ENCODE measurements around the gene RNF123.
"Not testable (repeated sequence)": the region's sequence is repeated elsewhere in the genome, so short reads cannot be mapped to it uniquely, and the experiment has no call there.

The RNF123 gene

DNA sequence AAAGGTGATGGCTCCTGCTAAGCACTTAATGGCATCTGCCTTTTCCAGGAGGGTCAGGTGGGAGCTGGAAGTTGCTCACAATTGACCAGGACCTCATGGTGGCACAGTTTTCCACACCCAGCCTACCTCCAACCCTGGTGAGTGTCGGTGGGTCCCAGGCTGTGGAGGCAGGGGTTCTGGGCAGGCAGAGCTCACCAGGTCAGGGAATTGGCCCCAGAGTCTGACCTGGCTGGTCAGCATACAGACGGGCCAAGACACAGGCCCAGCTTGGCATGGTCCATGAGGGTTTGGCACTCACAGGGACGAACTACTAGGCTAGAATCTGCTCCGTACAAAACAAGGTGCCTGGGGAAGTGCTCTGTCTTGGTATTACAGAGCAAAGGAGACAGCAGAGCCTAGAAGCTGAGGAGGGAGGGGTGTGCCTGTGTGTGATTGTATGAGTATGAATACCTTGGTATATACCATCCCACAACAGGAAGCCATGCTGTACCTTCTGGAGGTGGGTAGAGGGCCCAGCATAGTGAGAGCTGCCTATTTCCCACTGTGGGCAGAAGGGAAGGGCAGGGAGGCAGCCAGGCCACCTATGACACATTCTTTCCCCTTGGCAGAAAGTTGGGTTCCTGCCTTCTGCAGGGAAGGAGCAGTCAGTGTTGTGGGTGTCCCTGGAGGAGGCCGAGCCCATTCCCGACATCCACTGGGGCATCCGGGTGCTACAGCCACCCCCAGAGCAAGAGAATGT is 8.7 kb upstream of the RNF123 start:
- no peak overlapping the region for H3K4me3 ChIP-seq (ENCODE audit: low read depth, low read length)
- TF ChIP-seq, protein P1, sequence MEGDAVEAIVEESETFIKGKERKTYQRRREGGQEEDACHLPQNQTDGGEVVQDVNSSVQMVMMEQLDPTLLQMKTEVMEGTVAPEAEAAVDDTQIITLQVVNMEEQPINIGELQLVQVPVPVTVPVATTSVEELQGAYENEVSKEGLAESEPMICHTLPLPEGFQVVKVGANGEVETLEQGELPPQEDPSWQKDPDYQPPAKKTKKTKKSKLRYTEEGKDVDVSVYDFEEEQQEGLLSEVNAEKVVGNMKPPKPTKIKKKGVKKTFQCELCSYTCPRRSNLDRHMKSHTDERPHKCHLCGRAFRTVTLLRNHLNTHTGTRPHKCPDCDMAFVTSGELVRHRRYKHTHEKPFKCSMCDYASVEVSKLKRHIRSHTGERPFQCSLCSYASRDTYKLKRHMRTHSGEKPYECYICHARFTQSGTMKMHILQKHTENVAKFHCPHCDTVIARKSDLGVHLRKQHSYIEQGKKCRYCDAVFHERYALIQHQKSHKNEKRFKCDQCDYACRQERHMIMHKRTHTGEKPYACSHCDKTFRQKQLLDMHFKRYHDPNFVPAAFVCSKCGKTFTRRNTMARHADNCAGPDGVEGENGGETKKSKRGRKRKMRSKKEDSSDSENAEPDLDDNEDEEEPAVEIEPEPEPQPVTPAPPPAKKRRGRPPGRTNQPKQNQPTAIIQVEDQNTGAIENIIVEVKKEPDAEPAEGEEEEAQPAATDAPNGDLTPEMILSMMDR (conservative IDR thresholded peaks at IDR 0.05; ENCODE audit: low read depth, low read length) = no peak
- DNase-seq (ENCODE audit: low read depth) = no peak

DNA sequence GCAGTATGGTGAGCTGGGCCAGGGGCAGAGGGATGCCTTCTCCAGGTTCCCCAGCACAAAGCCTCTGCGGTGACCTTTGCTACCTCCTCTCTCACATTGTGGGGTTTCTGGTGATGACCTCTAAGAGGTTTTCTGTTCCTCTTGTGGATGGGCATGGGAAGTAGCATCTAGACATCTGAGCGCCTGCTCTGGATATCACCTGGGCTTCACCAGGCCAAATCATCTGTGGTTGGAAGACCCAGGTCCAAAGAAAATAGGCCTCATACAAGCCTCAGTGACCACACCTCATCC is 8.2 kb upstream of the RNF123 start:
- DNase-seq (ENCODE audit: low read depth) = no peak
- TF ChIP-seq, protein P1 (conservative IDR thresholded peaks at IDR 0.05; ENCODE audit: low read depth, low read length) = no peak
- no peak overlapping the region for H3K4me3 ChIP-seq (ENCODE audit: low read depth, low read length)

DNA sequence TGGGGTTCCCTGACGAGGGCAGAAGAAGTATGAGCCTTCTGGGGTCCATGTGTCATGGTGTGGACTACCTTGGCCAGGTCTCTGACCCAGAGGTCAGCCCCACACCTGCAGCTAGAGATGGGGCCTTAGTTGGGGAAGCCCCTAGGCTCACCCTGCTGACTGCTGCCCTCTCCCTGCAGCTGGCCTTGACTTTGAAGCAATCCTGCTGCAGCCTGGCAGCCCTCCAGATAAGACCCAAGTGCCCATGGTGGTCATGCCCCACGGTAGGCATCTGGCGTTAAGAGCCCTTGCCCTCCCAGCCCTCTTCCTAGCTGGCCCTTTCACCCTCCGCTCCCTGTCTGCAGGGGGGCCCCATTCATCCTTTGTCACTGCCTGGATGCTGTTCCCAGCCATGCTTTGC is 7.8 kb upstream of the RNF123 start:
- H3K4me3 ChIP-seq (ENCODE audit: low read depth, low read length) = no peak overlapping the region
- TF ChIP-seq, protein P1 (conservative IDR thresholded peaks at IDR 0.05; ENCODE audit: low read depth, low read length) = no peak
- DNase-seq (ENCODE audit: low read depth) = no peak

DNA sequence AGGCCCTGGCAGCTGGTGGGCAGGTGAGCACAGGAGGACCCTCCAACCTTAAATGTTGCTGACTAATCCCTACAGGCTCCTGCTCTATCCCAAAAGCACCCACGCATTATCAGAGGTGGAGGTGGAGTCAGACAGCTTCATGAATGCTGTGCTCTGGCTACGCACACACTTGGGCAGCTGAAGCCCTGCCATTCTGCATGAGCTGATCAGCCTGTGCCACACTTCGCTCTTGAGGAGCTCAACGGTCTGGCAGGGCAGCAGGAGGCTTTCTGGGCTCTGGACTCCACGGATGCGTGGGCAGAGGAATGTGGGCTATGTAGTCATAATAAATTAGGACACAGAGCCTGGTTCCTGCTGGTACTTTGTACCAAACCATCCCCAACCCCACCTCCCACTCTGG is 6.2 kb upstream of the RNF123 start:
- TF ChIP-seq, protein P1 (conservative IDR thresholded peaks at IDR 0.05; ENCODE audit: low read depth, low read length) = no peak
- peak; percentile 30 for DNase-seq (ENCODE audit: low read depth)
- no peak overlapping the region for H3K4me3 ChIP-seq (ENCODE audit: low read depth, low read length)

DNA sequence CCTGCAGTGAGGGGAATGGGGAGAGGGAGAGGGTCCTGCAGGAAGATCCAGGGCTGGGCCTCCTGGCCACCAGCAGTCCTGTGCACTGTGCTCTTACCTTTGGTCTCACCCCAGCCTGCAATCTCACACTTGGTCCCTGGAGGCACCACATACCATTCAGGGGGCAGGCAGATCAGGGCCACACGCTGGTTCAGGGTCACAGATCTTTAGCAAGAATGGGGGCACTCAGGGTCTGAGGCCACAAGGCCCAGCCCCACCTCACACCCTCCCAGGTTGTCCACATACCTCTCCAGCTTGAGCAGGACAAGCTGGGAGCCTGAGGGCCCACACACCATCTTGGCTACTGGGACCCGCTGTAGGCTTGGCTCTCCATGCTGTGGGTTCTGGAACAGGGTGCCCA is 4.9 kb upstream of the RNF123 start:
- H3K4me3 ChIP-seq (ENCODE audit: low read depth, low read length); DNase-seq (ENCODE audit: low read depth): not testable (repeated sequence)

DNA sequence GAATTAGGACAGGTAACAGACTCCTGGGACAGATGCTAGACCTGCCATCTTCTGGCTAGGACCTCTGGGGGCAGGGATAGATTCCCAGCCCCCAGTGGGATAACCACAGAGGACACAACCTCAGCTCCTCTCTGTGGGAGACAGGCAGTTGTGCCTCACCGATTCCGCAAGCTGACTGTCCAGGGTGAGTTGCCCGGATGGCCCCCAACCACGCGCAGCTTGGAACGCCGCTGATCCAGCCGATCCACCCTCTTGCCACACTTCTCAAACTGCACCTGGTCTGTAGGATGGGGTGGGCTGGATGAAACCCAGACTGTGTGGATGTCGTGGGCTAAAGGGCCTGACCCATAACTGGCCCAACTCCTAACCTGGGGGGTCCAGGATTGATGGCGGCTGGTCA is 4.3 kb upstream of the RNF123 start:
- not testable (repeated sequence) for DNase-seq (ENCODE audit: low read depth); H3K4me3 ChIP-seq (ENCODE audit: low read depth, low read length)

DNA sequence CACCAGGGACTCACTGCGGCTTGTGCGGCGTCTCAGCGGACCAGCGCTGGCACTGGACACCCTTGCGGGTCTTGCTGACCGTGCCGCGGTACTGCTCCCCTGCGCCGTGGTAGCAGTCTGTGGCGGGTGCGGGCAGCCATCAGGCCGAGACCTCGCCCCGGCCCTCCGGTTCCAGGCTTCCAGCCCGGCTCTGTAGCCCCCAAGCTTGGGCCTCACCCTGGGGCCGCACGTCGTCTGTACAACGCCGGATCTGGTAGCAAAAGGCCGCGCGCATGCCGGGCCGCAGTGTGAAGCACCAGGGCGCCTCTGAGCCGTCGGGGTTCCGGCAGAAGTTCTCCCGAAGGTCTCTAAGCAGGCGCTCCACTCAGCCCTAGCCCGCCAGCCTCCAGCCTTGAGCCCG is 3.5 kb upstream of the RNF123 start:
- not testable (repeated sequence) for H3K4me3 ChIP-seq (ENCODE audit: low read depth, low read length); DNase-seq (ENCODE audit: low read depth)

DNA sequence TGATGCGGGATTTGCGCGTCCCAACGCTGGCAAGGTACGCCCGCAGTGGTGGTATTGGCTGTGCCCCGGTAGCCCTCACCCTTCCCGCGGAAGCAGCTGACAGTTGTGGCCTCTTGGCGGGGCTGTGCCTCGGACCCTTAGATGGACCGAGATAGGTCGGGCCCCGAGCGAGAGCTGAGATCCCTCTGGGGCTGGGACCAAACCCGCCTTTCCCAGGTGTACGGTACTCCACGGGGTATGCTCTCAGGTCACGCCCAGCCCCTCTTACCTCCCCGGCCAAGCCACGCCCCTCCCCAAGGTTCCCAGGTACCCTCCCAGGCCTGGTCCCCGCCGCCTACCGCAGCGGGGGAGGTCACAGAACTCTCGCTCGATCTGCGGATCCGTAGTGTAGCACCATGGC is 3.0 kb upstream of the RNF123 start:
- DNase-seq (ENCODE audit: low read depth) = not testable (repeated sequence)
- peak overlapping the region; percentile 46 for H3K4me3 ChIP-seq (ENCODE audit: low read depth, low read length)

DNA sequence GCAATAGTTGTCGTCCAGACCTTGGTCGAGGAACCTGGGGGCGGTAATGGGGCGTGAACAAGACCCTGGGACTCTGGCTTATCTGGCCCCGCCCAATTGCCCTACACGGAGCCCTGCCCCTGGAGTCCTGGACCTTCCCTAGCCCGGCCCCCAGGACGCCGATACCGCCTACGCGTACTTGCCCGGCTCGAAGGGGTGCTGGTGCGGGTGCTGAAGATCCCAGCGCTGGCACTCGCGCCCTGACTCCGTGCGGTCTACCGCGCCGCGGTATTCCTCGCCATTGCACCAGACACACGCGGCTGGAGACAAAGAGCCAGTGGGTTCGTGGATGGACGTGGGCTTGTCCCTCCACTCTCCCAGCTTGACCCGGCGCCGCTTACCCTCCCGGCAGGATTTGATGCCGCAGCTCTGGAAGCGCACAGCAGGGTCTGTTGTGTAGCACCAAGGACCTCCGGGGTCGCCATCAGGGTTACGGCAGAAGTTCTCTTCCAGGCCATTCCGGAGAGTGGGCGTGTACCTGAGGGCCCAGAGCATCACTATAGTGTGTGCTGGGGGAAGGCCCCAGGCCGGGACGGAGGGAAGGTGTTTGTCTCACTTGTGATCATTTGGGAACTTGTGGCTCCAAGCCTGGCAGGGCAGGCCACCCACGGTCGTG is 2.5 kb upstream of the RNF123 start:
- H3K4me3 ChIP-seq (ENCODE audit: low read depth, low read length) = peak overlapping the region; percentile 46
- DNase-seq (ENCODE audit: low read depth) = peak; percentile 39

DNA sequence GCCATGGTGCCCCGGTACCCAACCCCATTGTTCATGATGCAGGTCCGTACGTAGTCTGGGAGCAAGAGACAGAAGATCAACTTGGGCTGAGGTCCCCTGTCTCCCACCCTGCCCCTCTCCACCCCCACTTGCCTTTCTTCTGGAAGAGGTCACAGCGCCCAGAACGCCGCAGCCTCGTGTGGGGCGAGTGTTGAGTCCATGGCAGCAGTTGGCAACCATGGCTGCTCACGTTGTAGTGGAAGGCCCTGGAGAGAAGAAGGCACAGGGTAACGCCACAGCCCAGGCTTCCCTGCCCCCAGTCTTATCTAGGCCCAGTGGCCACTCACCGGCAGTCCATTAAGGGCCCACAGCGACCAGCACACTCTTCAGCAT is 1.9 kb upstream of the RNF123 start:
- DNase-seq (ENCODE audit: low read depth); H3K4me3 ChIP-seq (ENCODE audit: low read depth, low read length): not testable (repeated sequence)

DNA sequence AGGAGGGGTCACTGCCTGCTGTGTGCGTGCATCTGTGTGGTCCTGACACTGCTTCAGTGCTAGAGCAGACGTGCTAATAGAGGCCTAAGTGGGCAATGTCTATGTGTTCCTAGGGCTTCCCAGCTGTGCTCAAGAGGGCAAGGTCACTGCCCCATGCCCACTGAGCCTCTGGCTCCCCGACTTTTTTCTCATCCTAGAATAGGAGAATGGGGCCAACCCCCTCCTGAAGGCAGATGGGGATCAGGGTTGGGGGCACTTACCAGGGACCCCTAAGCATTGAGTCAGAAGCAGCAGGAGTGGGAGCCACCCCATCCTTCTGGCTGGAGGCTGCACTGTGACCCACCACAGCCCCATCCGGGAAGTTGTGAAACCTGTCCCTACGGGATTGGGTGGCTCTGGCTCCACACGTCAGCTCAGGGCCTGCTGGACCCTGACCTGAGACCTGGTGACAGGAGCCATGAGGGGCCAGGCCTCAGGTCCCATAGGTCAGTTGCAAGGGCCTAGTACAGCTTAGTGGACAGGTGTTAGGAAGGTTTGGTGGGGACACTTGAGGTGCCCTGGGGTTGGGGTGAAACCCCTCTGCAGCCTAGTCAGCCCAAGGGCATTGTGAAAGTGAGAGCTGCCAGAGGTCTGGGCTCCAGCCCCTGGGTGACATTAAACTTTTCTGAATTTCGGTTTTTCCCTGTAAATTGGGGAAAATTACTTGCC is 865 bp upstream of the RNF123 start:
- DNase-seq (ENCODE audit: low read depth) = not testable (repeated sequence)
- peak overlapping the region; percentile 96 for H3K4me3 ChIP-seq (ENCODE audit: low read depth, low read length)

DNA sequence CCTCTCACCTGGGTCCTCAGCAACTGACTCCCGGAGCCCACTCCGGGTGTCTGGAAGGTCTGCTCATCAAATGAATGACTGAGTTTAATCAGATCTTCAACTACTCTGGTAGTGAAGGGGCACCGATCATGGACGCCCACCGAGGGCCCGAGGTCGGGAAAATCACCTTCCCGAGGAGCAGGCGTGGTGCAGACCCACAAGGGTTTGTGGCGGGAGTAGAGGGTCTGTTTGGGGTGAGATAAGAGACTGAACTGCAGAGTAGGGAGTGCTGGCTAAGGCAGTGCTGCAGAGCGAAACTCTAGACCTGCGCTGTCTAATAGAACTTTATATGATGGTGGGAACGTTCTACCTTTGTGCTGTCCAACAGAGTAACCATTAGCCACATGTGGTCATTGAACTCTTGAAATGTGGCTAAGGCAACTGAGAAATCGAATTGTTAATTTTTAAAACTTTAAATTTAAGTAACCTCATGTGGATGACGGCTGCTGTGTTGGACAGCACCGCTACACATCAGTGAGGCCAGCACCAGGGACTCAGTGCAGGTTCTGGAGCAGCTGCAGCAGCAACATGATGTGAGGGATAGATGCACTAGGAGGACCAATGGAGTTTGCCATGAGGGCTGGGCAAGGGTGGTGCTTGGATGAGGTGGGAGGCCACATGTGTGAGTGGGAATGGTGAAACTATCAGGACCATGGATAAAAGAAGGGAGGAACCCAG is 709 bp downstream of the RNF123 start:
- peak overlapping the region; percentile 96 for H3K4me3 ChIP-seq (ENCODE audit: low read depth, low read length)
- not testable (repeated sequence) for DNase-seq (ENCODE audit: low read depth)

DNA sequence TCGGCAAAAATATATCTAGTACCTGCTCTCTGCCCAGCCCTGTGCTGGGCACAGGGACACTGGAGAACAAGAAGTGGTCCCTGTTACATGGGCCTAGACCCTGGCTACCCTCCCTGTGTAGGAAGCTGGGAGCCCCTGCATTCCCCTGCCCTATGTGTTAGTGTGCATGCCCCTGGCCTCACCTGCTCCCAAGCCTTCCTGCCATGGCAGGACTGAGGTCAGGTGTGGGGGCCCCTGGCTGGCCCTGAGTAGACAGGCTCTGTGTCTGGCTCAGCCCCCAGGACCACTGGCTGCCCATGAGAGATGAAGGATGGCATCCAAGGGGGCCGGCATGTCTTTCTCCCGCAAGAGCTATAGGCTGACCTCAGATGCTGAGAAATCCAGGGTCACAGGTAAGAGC is 1.5 kb downstream of the RNF123 start:
- H3K4me3 ChIP-seq (ENCODE audit: low read depth, low read length); DNase-seq (ENCODE audit: low read depth): not testable (repeated sequence)

DNA sequence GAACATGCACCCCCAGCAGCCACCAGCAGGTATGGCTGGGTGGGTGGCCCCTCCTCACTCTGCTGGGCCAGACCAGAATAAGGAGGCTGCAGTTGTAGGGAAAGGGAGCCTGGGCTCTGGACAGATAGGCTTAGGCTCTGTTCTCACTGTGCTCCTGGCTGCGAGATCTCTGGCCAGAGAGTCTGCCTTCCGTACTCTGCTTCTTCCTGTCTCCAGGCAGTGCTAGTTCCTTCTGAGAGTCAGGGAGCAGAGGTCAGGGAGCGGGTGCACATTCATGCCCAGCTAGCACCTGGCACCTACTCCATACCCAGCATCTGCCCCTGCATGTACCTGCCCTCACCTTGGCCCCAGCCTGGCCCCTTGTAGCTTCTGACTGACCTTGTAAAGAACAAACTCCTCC is 2.1 kb downstream of the RNF123 start:
- not testable (repeated sequence) for H3K4me3 ChIP-seq (ENCODE audit: low read depth, low read length); DNase-seq (ENCODE audit: low read depth)
